Hepatocyte (in vitro differentiated cells): Measurements from ENCODE around the gene EFCAB6.

Experiments used
- EZH2phosphoT487 ChIP-seq: fragments of 200-600 bp; sonication (generic); IDR thresholded peaks from one replicate; pipeline ENCODE4 v1.6.1; 2018; ENCODE audit warnings: antibody characterized with exemption, mild to moderate bottlenecking, low read depth, moderate library complexity; ENCODE audit not compliant: unreplicated experiment, severe bottlenecking
- TF ChIP-seq, protein P1 (sequence below): fragments of 200-600 bp; sonication (generic); IDR thresholded peaks from 2 replicates; pipeline ENCODE4 v1.5.1; 2016; ENCODE audit warnings: antibody characterized with exemption, mild to moderate bottlenecking; ENCODE audit not compliant: poor library complexity

GRCh38 chr22:43627485-43628213 lies 184.5 kb downstream of the EFCAB6 start:
- TF ChIP-seq, protein P1, sequence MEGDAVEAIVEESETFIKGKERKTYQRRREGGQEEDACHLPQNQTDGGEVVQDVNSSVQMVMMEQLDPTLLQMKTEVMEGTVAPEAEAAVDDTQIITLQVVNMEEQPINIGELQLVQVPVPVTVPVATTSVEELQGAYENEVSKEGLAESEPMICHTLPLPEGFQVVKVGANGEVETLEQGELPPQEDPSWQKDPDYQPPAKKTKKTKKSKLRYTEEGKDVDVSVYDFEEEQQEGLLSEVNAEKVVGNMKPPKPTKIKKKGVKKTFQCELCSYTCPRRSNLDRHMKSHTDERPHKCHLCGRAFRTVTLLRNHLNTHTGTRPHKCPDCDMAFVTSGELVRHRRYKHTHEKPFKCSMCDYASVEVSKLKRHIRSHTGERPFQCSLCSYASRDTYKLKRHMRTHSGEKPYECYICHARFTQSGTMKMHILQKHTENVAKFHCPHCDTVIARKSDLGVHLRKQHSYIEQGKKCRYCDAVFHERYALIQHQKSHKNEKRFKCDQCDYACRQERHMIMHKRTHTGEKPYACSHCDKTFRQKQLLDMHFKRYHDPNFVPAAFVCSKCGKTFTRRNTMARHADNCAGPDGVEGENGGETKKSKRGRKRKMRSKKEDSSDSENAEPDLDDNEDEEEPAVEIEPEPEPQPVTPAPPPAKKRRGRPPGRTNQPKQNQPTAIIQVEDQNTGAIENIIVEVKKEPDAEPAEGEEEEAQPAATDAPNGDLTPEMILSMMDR = no peak
- no peak for TF ChIP-seq EZH2phosphoT487
